HG03520 (cell line): Measurements from ENCODE around the gene CRMP1.

Source experiments
- ATAC-seq: cut with Tn5 transposase; IDR thresholded peaks from one replicate; pipeline ENCODE4 v1.9.1; 2021; ENCODE audit warnings: mild to moderate bottlenecking, moderate library complexity; ENCODE audit not compliant: unreplicated experiment

CRMP1 gene

GRCh38 chr4:5921101-5921980 is 28.5 kb upstream of the CRMP1 start:
- ATAC-seq: no peak

GRCh38 chr4:5919571-5919970 is 26.7 kb upstream of the CRMP1 start:
- ATAC-seq: no peak

- ATAC-seq: no peak
Observed at GRCh38 chr4:5919044-5919443, 26.2 kb upstream of the CRMP1 start.

DNA sequence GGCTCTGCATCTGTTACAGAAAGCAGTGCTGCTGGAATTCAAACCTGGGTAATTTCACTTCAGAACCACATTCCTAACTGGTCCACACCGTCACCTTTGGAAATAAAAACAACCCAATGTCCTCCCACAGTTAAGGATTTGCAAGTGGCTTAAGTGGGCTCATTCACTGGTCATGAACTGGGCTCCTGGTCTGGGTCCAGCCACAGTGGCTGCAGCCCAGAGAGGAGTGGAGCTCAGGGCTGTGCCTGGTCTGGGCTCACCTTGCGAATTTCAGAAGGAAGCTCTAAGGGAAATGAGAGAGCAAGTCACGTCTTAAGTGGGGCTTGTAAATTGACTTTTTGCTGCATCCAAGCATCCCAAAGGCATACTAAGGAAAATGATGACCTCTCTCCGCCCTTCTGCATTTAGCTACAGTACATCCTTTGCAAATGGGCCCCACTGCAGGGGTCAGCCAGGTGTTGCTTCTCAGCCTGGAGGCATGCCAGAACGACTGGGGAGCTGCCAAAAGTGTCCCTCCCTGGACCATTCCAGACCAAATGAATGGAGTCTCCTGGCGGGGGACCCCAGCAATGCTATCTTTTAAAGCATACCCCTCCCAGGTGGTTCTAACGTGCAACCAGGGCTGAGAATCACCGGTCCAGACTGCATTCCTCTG is 25.6 kb upstream of the CRMP1 start:
- no peak for ATAC-seq

- no peak for ATAC-seq
Observed at GRCh38 chr4:5917672-5918071, 24.8 kb upstream of the CRMP1 start.

DNA sequence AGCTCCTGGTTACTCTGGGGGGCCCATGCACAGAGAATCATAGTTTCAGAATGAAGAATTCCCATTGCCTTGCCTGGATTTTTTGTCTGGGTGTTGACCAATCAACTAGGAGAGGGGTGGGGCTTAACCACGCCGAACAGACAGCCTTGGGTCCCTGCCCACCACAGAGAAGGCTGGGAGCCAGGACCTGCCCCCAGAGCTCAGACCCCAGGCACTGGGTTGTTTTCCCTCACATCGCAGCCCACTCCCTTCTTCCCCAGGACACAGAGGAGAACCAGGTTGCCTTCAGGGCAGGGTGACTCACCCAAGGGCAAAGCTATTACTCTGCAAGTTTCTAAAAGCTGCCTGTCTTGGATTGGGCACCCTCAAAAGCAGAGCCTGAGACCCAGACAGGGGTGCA is 23.3 kb upstream of the CRMP1 start:
- no peak for ATAC-seq

DNA sequence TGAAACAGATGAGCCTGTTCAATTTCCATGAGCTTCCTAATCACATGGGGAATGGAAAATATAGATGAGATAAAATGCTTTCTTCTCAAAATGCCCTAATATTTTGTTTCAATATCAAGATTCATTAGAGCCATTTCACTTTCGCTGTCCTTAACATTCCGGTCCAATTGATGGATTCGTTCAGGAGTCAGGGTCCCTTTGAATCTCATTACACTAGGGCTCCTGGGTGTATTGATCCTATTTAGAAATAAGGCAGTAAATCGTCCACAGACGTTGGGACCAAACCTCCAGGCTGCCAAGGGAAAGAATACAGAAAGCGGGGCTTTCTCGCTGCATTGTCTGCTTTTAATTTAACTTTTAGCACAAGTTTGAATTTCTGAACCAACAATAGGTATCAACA is 20.6 kb upstream of the CRMP1 start:
- no peak for ATAC-seq

- no peak for ATAC-seq
Observed at GRCh38 chr4:5912614-5913019, 19.7 kb upstream of the CRMP1 start.

DNA sequence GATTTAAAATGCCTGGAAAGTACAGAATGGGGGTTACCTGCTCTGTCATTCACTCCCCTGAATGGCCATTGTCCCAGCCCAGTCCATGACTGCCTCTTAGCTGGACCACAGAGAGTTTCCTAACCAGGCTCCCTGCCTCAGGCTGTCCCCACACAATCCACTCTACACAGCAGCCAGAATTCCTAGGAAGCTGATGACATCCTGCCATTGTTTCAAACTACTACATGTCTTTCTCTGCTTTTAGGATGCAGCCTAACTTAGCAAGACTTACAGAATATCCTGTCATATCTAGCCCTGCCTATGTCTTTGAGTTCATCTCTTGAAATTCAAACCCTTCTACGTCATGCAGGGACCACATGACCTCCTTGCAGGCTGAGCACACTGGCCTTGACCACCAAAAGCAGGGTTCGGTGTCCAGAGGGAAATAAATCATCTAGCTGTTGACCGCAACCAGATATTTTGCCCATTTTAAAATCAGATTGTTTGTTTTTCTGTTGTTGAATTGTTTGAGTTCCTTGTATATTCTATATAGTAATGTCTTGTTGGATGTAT is 16.1 kb upstream of the CRMP1 start:
- ATAC-seq: no peak

DNA sequence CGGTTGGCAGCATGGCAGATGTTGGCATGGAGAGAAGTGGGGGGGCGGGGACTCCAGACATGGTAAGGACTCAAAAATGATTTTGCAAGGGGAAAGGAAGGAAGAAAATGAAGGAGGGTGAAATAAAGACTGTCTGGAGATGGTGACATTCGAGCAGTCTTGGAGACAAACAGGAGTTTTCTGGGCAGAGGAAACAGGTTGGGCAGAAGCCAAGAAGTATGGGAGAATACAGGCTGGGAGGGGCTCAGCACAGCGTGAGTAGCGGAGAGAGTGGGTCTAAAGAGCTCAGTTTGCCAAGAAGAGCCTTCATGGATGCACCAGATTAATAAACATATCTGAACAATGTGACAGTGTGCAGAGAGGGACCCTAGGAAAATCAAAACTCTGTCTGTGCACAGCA is 13.3 kb upstream of the CRMP1 start:
- ATAC-seq: no peak

DNA sequence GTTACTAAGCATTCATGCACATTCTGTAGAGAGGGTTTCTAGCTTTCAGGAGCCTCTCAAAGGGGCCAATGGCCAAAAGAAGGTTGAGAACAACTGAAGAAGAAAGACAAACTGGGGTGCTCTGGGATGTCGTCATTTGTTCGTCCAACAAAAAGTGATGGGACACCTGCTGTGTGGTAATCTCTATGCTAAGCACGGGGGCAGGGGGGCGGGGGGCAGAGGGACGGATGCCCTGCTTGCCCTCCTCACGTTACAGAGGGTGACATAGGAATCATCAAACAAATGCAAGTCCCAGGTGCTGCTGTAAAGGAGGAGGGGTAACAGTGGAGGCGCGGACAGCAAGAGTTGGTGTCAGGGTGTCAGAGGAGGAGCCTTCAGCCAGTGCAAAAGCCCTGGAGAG is 12.8 kb upstream of the CRMP1 start:
- no peak for ATAC-seq

DNA sequence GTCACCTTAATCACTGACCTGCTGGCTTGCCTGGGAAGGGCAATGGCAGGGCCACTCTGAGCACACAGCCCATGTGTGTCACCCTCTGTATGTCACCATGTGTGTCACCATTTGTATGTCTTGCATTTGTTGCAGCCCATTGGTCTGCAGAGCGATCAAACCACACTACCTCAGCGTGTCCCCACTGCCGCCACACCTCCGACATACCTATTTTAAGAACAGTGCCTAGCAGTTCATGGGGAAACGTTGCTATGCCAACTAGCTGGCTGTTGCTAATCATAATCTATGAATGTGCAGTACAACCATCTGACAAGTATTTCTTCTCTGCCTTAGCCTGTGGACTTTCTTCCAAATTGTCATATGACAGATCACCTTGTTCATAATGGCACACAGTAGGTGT is 8.0 kb upstream of the CRMP1 start:
- ATAC-seq: no peak

DNA sequence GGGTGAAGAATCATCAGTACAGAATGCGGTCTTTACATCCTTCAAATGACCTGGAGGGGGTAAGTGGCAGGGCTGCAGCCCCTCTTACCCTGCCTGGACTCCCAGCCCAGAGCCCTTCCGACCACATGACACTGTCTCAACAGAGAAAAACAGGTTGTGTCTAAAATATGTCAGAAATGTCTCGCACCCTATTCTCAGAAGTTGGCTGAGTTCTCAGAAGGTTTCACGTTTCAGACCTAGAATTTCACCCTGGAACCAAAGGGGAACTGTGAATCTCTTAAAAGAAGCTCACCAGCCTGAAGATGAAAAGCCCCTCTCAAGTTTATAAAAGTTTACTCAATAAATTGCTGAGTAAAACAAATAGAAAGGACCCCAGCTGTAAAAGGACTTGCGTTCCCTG is 7.0 kb upstream of the CRMP1 start:
- ATAC-seq: no peak

- ATAC-seq: no peak
Observed at GRCh38 chr4:5899396-5899795, 6.5 kb upstream of the CRMP1 start.

DNA sequence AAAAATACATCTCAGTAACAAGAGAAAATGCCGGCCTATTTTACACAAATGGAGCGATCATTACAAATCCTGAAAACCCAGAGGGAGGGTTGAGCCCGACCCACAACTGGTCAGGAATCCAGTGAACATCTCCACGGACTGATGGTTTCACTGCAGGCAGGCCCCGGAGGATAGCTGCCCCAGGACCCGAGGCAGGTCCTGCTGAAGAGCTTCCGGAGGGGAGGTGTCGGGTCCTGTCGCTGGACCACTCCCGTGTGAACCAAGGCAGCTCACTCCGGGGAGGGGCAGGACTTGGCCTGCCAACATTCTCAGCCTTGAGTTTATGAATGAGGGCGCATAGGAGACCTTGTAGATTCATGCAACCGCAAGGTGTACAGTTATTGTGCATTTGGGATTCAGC is 4.8 kb upstream of the CRMP1 start:
- no peak for ATAC-seq

GRCh38 chr4:5895287-5895686 is 2.4 kb upstream of the CRMP1 start:
- ATAC-seq: no peak

DNA sequence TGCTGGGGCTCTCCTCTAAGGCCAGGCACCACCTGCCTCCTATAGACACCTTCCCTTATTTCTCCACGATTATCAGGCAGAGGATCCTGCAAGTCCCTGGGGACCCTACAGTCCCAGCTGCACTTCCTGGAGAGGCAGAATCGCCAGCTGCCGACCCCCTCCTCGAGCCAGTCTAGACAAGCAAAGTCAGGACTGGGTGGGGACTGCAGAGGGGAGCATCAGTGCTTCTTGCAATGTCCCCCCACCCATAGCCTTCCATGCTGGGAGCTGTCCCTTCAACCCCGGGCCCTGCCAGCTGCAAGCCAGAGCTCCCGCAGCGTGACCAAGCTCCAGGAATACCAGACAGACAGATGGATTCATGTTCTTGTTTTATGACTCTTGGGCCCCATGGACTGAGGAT is 1.4 kb upstream of the CRMP1 start:
- no peak for ATAC-seq

DNA sequence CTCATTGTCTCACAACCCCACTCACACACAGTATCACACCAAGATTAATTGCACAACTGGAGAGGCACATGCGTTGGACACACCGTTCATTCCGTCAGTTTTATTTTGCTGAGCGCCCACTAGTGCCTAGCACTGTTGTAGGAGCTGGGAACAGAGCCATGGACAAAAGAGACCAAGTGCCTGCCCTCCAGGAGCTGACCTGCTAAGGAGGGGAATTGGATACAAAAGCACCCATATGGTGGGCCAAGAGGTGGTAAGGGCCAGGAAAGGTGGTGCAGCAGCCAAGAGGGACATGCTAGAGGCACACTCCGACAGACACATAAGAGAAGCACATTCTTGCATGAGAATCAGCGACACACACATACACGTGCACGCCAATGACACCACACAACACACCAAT is 705 bp upstream of the CRMP1 start:
- no peak for ATAC-seq

GRCh38 chr4:5892323-5893003 is 423 bp downstream of the CRMP1 start:
- ATAC-seq: no peak

- no peak for ATAC-seq
Observed at GRCh38 chr4:5891563-5892322, 1.1 kb downstream of the CRMP1 start.
